CD4-positive, alpha-beta memory T cell (primary cell): ENCODE measurements around the gene GALNT15. TPM values are rescaled to one million over a fixed set of nuclear protein-coding genes. Genes with fewer than 3 reads are reported as not detected.

Source experiments
- CTCF ChIA-PET: fragments of 350-600 bp; sonication (Branson Sonifier 250); formaldehyde crosslinking; loops from one replicate; lab custom pipeline; 2021; ENCODE audit warnings: inconsistent platforms; ENCODE audit not compliant: partially characterized antibody; lab: Charles Lee
- POLR2A ChIA-PET: fragments of 350-600 bp; sonication (Branson Sonifier 250); formaldehyde crosslinking; loops from one replicate; lab custom pipeline; 2021; ENCODE audit not compliant: partially characterized antibody; lab: Charles Lee
- DNase-seq, 5 donors: peaks; one replicate each; pipeline versions ENCODE4 v3.0.0 to v3.0.0-alpha.2; 2020 to 2022; ENCODE audit warnings: mixed read lengths in 1 of 5
- H3K27ac ChIP-seq: one replicate; pipeline ENCODE4 v1.7.0; 2013; ENCODE audit warnings: low read depth, low read length
- H3K27me3 ChIP-seq: 2 replicates; pipeline ENCODE4 v1.7.0; 2013; ENCODE audit warnings: mild to moderate bottlenecking, low read length, moderate library complexity; ENCODE audit not compliant: insufficient read depth
- H3K36me3 ChIP-seq: 2 replicates; pipeline ENCODE4 v1.7.0; 2013; ENCODE audit warnings: mild to moderate bottlenecking, low read length, moderate library complexity; ENCODE audit not compliant: insufficient read depth
- H3K4me1 ChIP-seq: 2 replicates; pipeline ENCODE4 v1.7.0; 2013; ENCODE audit warnings: mild to moderate bottlenecking, low read length, moderate library complexity; ENCODE audit not compliant: insufficient read depth
- H3K4me3 ChIP-seq, 2 donors: one replicate each; pipeline ENCODE4 v1.7.0; 2013; ENCODE audit warnings: low read length in 2 of 2, mild to moderate bottlenecking in 1 of 2
- H3K9me3 ChIP-seq, 2 donors: one replicate each; pipeline ENCODE4 v1.7.0; 2013; ENCODE audit warnings: low read length in 2 of 2, control low read depth in 1 of 2; ENCODE audit not compliant: control insufficient read depth in 1 of 2
- H3K27ac Mint-ChIP-seq, 7 donors: one replicate each; pipeline ENCODE4 v1.8.0; 2020 to 2021; ENCODE audit warnings: mixed read lengths in 7 of 7, mild to moderate bottlenecking in 6 of 7, inconsistent platforms in 3 of 7, moderate library complexity in 3 of 7
- H3K27me3 Mint-ChIP-seq, 2 donors: one replicate each; pipeline ENCODE4 v1.8.0; 2020 to 2021; ENCODE audit warnings: mixed read lengths in 2 of 2
- H3K36me3 Mint-ChIP-seq, 2 donors: one replicate each; pipeline ENCODE4 v1.8.0; 2020 to 2021; ENCODE audit warnings: mixed read lengths in 2 of 2, inconsistent platforms in 1 of 2, mild to moderate bottlenecking in 1 of 2
- H3K4me1 Mint-ChIP-seq, 4 donors: one replicate each; pipeline ENCODE4 v1.8.0; 2020 to 2021; ENCODE audit warnings: mixed read lengths in 4 of 4, mild to moderate bottlenecking in 1 of 4
- H3K4me3 Mint-ChIP-seq, 8 donors: one replicate each; pipeline ENCODE4 v1.8.0; 2020 to 2021; ENCODE audit warnings: mixed read lengths in 8 of 8, mild to moderate bottlenecking in 7 of 8, moderate library complexity in 6 of 8, inconsistent platforms in 3 of 8
- H3K9me3 Mint-ChIP-seq, 8 donors: one replicate each; pipeline ENCODE4 v1.8.0; 2020 to 2021; ENCODE audit warnings: mixed read lengths in 8 of 8, mild to moderate bottlenecking in 5 of 8, inconsistent platforms in 3 of 8, moderate library complexity in 1 of 8
- intact Hi-C: fragments of 100-400 bp; cut with micrococcal nuclease; formaldehyde crosslinking; loops from one replicate; pipeline ENCODE4 v1.15.1; 2023
- polyA plus RNA-seq, 2 donors: library from polyadenylated mRNA; unstranded; fragments of 300-500 nt; fragmentation: Illumina TruSeq; gene quantifications; one replicate each; pipeline ENCODE4 v1.2.3, GENCODE V29; 2021
- total RNA-seq, 2 experiments: library from RNA; stranded (reverse); gene quantifications; one replicate each; pipeline ENCODE4 v1.2.3, GENCODE V29; 2021

The GALNT15 gene
- total and polyA plus RNA-seq, 4 experiments from 2014 or later: not detected

DNA sequence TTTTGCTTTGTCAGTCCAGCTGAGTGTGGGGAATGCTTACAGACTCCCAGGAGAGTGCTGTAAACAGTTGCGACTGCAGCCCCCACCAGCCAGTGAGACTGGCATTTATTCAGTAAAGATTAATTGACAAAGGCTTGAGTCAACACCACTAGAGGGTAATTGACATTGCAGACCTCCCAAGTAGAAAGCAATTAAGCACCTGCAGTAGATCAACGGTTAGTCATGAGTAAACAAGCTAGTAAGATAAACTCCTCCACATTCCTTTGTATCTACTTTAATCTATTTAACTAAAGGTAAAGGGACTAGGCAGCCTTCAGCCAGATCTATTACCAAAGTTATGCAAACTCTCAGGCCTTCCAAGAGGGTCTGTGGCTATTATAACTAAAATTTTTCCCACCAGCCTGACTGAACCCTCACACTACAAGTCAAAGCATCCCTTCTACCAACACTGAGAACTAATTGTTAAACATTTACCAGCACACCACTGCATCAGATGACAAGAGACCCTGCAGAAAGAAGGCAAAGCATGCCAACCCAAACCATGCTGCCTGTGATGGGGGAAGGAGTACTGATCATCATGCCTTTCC lies 30.5 kb upstream of the GALNT15 start:
- intact Hi-C loops: no loop called here
- H3K4me1 Mint-ChIP-seq: peaks cover 0 to 2% (median 0%) of the 10 kb centered on the region in 4 donors

GRCh38 chr3:16145176-16145575 lies 29.3 kb upstream of the GALNT15 start:
- H3K9me3 ChIP-seq: no peaks in the 10 kb centered on the region
- H3K4me3 ChIP-seq: no peak overlapping the region
- no peaks in the 10 kb centered on the region for H3K36me3 Mint-ChIP-seq
- H3K27me3 Mint-ChIP-seq: peaks cover 3 to 9% of the 10 kb centered on the region in 2 donors
- DNase-seq: no peak
- CTCF ChIA-PET: no interaction called here
- no peaks in the 10 kb centered on the region for H3K27me3 ChIP-seq
- H3K36me3 ChIP-seq: no peaks in the 10 kb centered on the region
- H3K27ac Mint-ChIP-seq: no peak overlapping the region
- intact Hi-C loops: no loop called here
- no peak overlapping the region for H3K27ac ChIP-seq
- peaks cover 0 to 2% (median 0%) of the 10 kb centered on the region in 4 donors for H3K4me1 Mint-ChIP-seq
- H3K4me3 Mint-ChIP-seq: no peak overlapping the region
- POLR2A ChIA-PET: no interaction called here
- no peaks in the 10 kb centered on the region for H3K4me1 ChIP-seq
- peaks cover 0 to 23% (median 8%) of the 10 kb centered on the region in 8 donors for H3K9me3 Mint-ChIP-seq

More for the DNA sequence above, 30.5 kb upstream of the GALNT15 start:
- no peak for DNase-seq
- Mint-ChIP-seq H3K27me3 (peaks cover 3 to 5% of the 10 kb centered on the region in 2 donors), H3K27ac (no peak overlapping the region), H3K4me3 (no peak overlapping the region), H3K36me3 (no peaks in the 10 kb centered on the region), H3K9me3 (peaks cover 0 to 23% (median 8%) of the 10 kb centered on the region in 8 donors)
- H3K36me3 ChIP-seq: no peaks in the 10 kb centered on the region
- no peak overlapping the region for H3K27ac ChIP-seq
- no peaks in the 10 kb centered on the region for H3K9me3 ChIP-seq
- no peaks in the 10 kb centered on the region for H3K27me3 ChIP-seq
- ChIA-PET POLR2A (no interaction called here), CTCF (no interaction called here)
- H3K4me3 ChIP-seq: no peak overlapping the region
- H3K4me1 ChIP-seq: no peaks in the 10 kb centered on the region

DNA sequence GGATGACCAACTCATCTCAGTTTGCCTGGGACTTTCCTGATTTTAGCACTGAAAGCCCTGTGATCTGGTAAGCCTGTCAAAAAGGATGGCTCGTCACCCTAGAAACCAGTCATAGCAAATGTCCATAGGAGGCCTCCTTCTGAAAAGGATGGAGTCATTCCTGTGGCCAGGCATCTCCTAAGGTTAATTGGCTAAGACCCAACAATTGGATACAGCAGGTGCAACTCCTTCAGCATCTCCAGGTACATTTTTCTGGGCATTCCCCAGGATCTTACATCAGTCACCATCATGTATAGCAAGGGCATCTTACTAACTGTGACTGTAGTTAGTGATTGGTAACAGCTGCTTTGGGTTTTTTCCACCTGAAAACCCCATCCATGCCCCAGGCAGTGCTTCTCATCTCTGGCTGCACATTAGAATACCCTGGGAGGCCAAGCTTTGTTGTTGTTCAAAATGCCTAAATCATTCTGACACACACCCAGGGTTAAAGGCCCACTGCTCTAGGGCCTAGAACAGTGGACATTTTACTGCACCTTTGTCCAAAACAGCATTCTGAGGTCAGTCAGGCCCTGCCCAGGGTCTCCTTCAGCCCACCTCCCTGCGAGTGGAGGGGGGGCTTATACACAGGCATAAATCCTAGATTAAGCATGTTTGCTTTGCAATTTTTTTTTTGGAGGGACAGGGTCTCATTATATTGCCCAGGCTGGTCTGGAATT lies 28.3 kb upstream of the GALNT15 start:
- Mint-ChIP-seq H3K4me1 (peaks cover 0 to 2% (median 0%) of the 10 kb centered on the region in 4 donors), H3K36me3 (no peaks in the 10 kb centered on the region), H3K9me3 (peaks cover 0 to 23% (median 9%) of the 10 kb centered on the region in 8 donors), H3K27ac (no peak overlapping the region), H3K27me3 (peaks cover 4 to 11% of the 10 kb centered on the region in 2 donors), H3K4me3 (no peak overlapping the region)
- no peaks in the 10 kb centered on the region for H3K4me1 ChIP-seq
- intact Hi-C loops: no loop called here
- DNase-seq: no peak
- no peaks in the 10 kb centered on the region for H3K27me3 ChIP-seq
- H3K4me3 ChIP-seq: no peak overlapping the region
- CTCF ChIA-PET: interaction anchor here (1.6 kb wide), 1 partner anchor 12 kb away, joined by 4 read pairs; no protein-coding TSS in a partner anchor
- H3K27ac ChIP-seq: no peak overlapping the region
- POLR2A ChIA-PET: no interaction called here
- no peaks in the 10 kb centered on the region for H3K36me3 ChIP-seq
- no peaks in the 10 kb centered on the region for H3K9me3 ChIP-seq

DNA sequence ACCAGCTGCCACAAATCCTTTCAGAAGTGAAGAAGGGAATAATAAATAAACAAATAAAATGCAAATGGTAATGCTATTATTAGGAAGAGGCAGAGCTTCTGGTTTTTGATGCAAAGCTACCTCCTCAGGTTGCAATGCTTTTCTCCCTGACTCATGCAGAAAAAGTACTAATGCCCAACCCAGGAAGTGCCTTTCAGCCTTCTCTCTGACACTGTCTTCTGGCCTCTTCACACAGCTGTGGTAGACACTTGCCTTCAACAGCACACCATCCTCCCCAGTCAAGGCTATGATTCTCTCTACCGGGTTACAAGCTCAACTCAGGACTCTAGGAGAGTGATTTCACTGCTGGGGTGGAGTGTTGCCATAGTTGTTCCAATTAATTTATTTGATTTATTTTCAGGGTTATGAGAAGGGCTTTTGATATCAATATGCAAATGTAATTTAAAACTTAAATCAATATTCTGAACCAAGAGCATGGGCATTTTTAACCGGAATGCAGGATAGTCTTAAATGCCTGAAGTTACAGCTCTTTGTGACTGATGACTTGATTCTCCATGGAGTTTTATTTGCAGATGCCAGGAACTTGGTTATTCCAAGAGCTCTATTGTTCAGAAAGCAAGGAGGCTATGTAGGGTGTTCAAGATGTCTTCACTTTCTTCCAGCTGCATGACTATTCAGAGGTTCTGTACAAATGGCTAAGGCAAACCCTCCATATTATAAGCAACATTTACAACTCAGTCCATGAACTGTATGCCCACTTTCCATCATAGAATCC lies 27.1 kb upstream of the GALNT15 start:
- H3K4me3 ChIP-seq: no peak overlapping the region
- intact Hi-C loops: no loop called here
- no peaks in the 10 kb centered on the region for H3K36me3 ChIP-seq
- H3K27ac Mint-ChIP-seq: peak overlapping the region in 1 of 7 donors; percentile 60
- H3K27ac ChIP-seq: no peak overlapping the region
- H3K9me3 Mint-ChIP-seq: peaks cover 0 to 21% (median 13%) of the 10 kb centered on the region in 8 donors
- no peaks in the 10 kb centered on the region for H3K4me1 ChIP-seq
- ChIA-PET CTCF (interaction anchor here (1.6 kb wide), 1 partner anchor 13 kb away, joined by 4 read pairs; no protein-coding TSS in a partner anchor), POLR2A (no interaction called here)
- H3K4me3 Mint-ChIP-seq: no peak overlapping the region
- no peaks in the 10 kb centered on the region for H3K36me3 Mint-ChIP-seq
- H3K27me3 Mint-ChIP-seq: peaks cover 4 to 12% of the 10 kb centered on the region in 2 donors
- DNase-seq: no peak
- peaks cover 0 to 2% (median 0%) of the 10 kb centered on the region in 4 donors for H3K4me1 Mint-ChIP-seq
- no peaks in the 10 kb centered on the region for H3K9me3 ChIP-seq
- no peaks in the 10 kb centered on the region for H3K27me3 ChIP-seq

DNA sequence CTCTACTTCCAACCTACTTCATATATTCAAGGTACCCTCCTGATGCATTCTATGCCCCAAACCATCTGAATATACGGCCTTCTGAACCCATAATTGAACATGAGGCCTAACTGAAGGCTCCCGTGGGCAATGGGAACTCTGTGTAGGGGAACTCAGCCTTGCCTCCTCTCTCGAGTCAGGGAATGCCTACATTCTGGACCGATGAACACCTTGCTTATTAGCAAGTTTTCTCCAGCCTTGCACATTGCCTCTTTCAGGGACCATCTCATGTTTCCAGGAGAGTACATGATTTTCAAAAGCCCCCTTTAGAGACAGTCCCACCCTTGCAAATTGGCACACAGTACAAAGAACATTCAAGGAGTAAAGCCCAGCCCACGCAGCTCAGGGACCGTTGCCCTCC lies 26.3 kb upstream of the GALNT15 start:
- Mint-ChIP-seq H3K36me3 (peaks cover 0 to 5% of the 10 kb centered on the region in 2 donors), H3K27ac (peak overlapping the region in 1 of 7 donors; percentile 30), H3K4me3 (no peak overlapping the region), H3K27me3 (peaks cover 6 to 17% of the 10 kb centered on the region in 2 donors), H3K9me3 (peaks cover 0 to 25% (median 19%) of the 10 kb centered on the region in 8 donors), H3K4me1 (peaks cover 0 to 2% (median 0%) of the 10 kb centered on the region in 4 donors)
- Histone ChIP-seq H3K4me3 (no peak overlapping the region), H3K36me3 (no peaks in the 10 kb centered on the region), H3K4me1 (no peaks in the 10 kb centered on the region), H3K9me3 (no peaks in the 10 kb centered on the region), H3K27me3 (no peaks in the 10 kb centered on the region), H3K27ac (no peak overlapping the region)
- DNase-seq: no peak
- ChIA-PET POLR2A (no interaction called here), CTCF (no interaction called here)
- intact Hi-C loops: no loop called here

- DNase-seq: peak in 1 of 5 donors; percentile 1
- H3K27ac ChIP-seq: no peak overlapping the region
- no peaks in the 10 kb centered on the region for H3K4me1 ChIP-seq
- ChIA-PET CTCF (no interaction called here), POLR2A (no interaction called here)
- H3K4me3 Mint-ChIP-seq: no peak overlapping the region
- intact Hi-C loops: no loop called here
- no peaks in the 10 kb centered on the region for H3K27me3 ChIP-seq
- peaks cover 0 to 5% of the 10 kb centered on the region in 2 donors for H3K36me3 Mint-ChIP-seq
- H3K4me3 ChIP-seq: no peak overlapping the region
- peaks cover 0 to 28% (median 21%) of the 10 kb centered on the region in 8 donors for H3K9me3 Mint-ChIP-seq
- peaks cover 6 to 17% of the 10 kb centered on the region in 2 donors for H3K27me3 Mint-ChIP-seq
- H3K36me3 ChIP-seq: no peaks in the 10 kb centered on the region
- peak overlapping the region in 2 of 7 donors; percentile 50 to 51 for H3K27ac Mint-ChIP-seq
- H3K9me3 ChIP-seq: no peaks in the 10 kb centered on the region
- peaks cover 0 to 2% (median 0%) of the 10 kb centered on the region in 4 donors for H3K4me1 Mint-ChIP-seq
Measured at GRCh38 chr3:16148783-16149182, 25.7 kb upstream of the GALNT15 start.

DNA sequence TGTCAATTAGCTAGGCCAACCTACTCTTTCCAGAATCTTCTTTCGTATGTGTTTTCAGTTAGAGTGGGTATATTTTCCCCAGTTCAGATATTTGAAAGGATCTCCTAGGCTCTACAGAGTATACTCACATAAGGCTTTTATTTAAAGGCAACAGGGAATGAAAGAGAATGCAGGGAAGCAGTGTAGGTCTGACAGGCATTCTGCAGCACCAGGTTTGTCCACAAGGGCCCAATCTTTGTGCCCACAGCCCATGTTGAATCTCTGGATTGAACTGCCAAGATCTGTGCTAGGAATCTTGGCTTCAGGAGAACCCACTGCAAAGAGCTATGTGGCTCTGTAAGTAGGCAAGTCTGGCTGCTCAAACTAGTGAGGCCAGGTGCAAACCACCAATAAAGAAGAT lies 24.2 kb upstream of the GALNT15 start:
- ChIA-PET POLR2A (no interaction called here), CTCF (no interaction called here)
- Mint-ChIP-seq H3K4me3 (no peak overlapping the region), H3K36me3 (peaks cover 0 to 5% of the 10 kb centered on the region in 2 donors), H3K27me3 (peaks cover 3 to 19% of the 10 kb centered on the region in 2 donors), H3K27ac (no peak overlapping the region), H3K9me3 (peaks cover 0 to 29% (median 17%) of the 10 kb centered on the region in 8 donors), H3K4me1 (peaks cover 0 to 2% (median 0%) of the 10 kb centered on the region in 4 donors)
- DNase-seq: no peak
- H3K27me3 ChIP-seq: no peaks in the 10 kb centered on the region
- H3K9me3 ChIP-seq: no peaks in the 10 kb centered on the region
- no peak overlapping the region for H3K27ac ChIP-seq
- H3K4me3 ChIP-seq: no peak overlapping the region
- no peaks in the 10 kb centered on the region for H3K36me3 ChIP-seq
- no peaks in the 10 kb centered on the region for H3K4me1 ChIP-seq
- intact Hi-C loops: no loop called here
